Activated CD4-positive, alpha-beta T cell treated with anti-CD3 and anti-CD28 coated beads, Interleukin-2, Interleukin-6, amounts not matched to agents 100 ng/mL and 50 ng/mL, durations not matched to agents 16 hours and 8 hours (primary cell): ENCODE data around the gene DNAH14.
"Not testable (repeated sequence)": the region's sequence is repeated elsewhere in the genome, so short reads cannot be mapped to it uniquely, and the experiment has no call there.

ENCODE experiments used
- DNase-seq: peaks from one replicate; pipeline ENCODE4 v3.0.0-alpha.2; 2020

The DNAH14 gene

DNA sequence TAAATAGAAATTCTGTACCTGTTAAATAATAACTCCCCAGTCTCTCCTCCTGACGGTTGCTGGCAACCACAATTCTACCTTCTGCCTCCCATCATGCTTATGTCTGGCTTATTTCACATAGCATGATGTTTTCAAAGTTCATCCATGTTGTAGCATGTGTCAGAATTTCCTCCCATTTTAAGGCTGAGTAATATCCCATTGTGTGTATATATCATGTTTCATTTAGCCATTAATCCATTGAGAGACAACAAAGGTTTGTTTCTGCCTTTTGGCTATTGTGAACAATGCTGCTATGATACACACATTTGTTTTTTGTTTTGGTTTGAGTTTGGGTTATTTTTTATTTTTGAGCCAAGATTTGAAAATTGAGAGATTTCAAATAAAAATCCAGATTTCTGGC is 426.4 kb downstream of the DNAH14 start:
- no peak for DNase-seq

- no peak for DNase-seq
Observed at GRCh38 chr1:225360119-225360518, 430.6 kb downstream of the DNAH14 start.

- no peak for DNase-seq
Observed at GRCh38 chr1:225361176-225361575, 431.7 kb downstream of the DNAH14 start.

- no peak for DNase-seq
Observed at GRCh38 chr1:225362805-225363204, 433.3 kb downstream of the DNAH14 start.

GRCh38 chr1:225364439-225364838 is 435.0 kb downstream of the DNAH14 start:
- no peak for DNase-seq

DNA sequence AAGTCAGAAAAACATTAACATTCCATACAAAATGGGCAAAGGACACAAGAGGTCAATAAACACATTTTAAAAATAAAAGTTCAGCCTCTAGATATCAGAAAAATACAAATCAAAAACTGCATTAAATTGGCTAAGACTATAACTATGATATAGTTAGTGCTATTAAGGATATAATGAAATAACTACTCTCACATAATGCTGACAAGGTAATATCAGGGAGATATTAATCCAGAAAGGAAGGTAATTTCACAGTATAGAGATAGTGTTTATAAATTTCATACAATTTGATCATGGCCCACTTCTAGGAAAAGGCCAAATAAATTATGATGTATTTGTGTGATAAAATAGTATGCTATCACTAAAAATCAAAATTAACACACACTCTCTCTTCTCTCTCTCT is 436.5 kb downstream of the DNAH14 start:
- DNase-seq, result no peak

GRCh38 chr1:225366552-225366951 is 437.1 kb downstream of the DNAH14 start:
- DNase-seq, result no peak

DNA sequence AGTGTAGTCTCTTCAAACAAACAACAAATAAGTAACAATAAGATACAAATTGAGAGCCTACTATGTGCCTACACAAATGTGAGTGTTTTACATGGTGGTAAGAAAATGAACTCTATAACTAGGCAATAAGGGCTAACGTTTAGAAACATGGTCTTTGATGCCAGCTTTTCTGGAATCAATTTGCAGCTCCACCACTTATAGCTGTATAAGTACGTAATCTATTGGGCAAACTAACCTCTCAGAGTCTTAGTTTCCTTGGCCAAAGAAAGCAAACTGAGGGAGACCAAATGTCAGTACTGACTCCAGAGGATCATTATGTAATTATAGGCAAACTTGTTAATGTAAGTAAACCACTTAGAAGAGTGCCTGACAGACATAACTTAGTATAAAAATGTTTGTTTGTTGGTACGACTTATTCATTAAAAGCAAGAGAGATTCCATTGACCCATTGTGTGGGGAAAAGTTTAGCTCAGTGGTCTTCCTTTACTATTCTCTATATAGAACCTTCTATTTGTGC is 438.6 kb downstream of the DNAH14 start:
- DNase-seq, result no peak

- no peak for DNase-seq
Observed at GRCh38 chr1:225371366-225372010, 442.0 kb downstream of the DNAH14 start.

DNA sequence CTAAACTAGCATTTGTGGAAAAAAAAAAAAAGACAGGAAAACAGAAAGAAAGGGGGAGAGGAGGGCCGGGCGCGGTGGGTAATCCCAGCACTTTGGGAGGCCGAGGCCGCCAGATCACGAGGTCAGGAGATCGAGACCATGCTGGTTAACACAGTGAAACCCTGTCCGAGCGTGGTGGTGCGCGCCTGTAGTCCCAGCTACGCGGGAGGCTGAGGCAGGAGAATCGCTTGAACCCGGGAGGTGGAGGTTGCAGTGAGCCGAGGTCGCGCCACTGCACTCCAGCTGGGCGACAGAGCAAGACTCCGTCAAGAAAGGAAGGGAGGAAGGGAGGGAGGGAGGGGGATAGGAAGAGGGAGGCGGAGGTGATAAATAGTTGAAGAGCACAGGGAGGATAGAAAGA is 443.7 kb downstream of the DNAH14 start:
- no peak for DNase-seq

- DNase-seq, result no peak
Observed at GRCh38 chr1:225374996-225375395, 445.5 kb downstream of the DNAH14 start.

GRCh38 chr1:225378880-225379279 is 449.4 kb downstream of the DNAH14 start:
- no peak for DNase-seq

GRCh38 chr1:225380691-225381090 is 451.2 kb downstream of the DNAH14 start:
- no peak for DNase-seq

- DNase-seq, result not testable (repeated sequence)
Observed at GRCh38 chr1:225386860-225387259, 457.4 kb downstream of the DNAH14 start.

GRCh38 chr1:225388372-225388771 is 458.9 kb downstream of the DNAH14 start:
- no peak for DNase-seq

DNA sequence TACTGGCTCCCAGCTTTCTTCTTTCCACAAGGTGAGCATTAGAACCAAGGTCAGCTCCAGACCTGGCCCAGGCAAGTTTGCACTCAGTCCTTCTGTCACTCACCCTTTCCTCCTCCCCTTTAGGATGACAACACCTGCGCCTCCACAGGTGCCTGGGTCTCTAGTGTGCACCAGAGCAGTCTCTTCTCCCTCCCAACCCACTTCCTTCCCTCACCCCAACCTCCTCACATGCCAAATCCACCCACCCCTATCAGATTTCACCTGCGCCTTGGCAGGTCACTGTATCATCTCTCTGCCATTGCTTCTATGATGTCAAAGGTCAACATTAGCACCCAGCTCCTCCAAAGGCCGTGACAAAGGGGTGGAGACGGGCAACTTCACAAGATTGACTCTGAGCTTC is 460.4 kb downstream of the DNAH14 start:
- no peak for DNase-seq

- no peak for DNase-seq
Observed at GRCh38 chr1:225396357-225396756, 466.9 kb downstream of the DNAH14 start.

- no peak for DNase-seq
Observed at GRCh38 chr1:225400968-225401367, 471.5 kb downstream of the DNAH14 start.

GRCh38 chr1:225406976-225407725 is 477.7 kb downstream of the DNAH14 start:
- no peak for DNase-seq

DNA sequence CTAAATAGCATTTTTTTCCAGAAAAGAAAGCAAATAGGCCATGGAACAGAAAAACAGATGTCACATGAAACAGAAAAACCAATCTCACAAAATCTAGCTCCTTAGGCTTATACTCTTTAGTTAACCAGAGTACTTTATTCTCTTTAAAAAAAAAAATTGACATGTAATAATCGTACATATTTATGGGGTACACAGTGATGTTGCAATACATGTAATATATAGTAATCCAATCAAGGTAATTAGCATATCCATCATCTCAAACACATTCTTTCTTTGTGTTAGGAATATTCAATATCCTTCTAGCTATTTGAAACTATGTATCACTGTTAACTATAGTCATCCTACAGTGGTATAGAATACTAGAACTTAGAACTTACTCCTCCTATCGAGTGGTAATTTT is 478.3 kb downstream of the DNAH14 start:
- no peak for DNase-seq

DNA sequence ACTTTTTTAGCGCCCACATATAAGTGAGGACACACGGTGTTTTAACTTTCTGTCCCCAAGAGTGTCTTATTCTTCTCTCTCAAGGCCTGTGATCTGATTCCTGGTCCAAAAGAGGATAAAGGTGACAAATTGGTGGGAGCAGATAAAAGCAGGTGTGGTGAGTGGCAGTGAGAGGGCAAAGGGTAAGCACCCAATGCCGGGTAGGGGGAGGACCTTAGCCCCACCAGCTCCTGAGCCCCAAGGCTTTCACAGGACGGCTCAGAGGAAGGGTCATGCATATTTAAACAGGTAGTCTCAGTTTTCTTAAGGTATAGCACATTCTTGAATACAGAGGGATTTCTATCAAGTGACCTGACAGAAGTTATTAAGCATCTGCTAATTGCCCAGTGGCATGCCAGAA is 478.8 kb downstream of the DNAH14 start:
- no peak for DNase-seq

DNA sequence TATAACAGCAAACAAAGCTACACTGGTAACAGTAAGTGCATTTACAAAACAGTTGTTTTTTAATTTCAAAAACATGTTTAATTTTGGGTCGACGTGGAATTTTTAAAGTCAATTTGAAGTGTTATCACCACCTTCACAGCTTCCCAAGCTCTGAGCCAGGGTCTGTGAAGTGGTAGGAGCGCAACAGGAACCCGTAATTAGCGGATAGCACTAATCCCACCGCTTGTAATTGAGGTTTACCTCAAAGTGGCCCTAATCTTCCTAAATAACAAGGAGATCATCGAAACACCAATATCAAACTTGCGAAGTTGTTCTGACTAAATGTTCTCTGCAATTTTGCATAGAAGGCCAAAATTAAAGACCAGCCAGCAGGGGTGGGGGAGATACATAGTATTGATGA is 479.6 kb downstream of the DNAH14 start:
- no peak for DNase-seq

DNA sequence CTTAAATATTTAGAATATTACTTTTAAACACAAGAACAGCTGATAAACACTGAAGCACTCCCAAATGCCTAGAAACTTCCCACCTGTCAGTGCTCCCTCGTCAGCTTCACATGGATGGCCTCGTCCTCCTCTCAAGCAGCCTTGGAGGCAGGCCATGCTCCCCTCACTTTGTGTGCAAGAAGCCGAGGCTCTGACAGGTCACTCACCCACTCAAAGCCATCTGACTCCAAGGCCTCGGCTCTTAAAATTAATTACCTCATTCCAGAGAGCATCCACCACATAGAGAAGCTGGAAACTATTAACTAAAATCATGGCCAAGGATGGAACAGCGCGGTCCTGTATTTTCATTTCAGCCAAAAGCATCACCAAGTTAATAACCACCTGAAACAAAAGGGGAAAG is 480.6 kb downstream of the DNAH14 start:
- DNase-seq, result no peak

GRCh38 chr1:225412321-225412720 is 482.8 kb downstream of the DNAH14 start:
- DNase-seq, result no peak
